H1 (cell line): ENCODE measurements around the gene CD48. TPM values are rescaled to one million over a fixed set of nuclear protein-coding genes. Genes with fewer than 3 reads are reported as not detected.

Experiments used
- CTCF ChIA-PET: fragments of 300-600 bp; sonication (Branson Sonifier 250); formaldehyde crosslinking; loops from one replicate; lab custom pipeline; 2021; ENCODE audit not compliant: partially characterized antibody; lab: Charles Lee
- POLR2A ChIA-PET: fragments of 300-600 bp; sonication (Branson Sonifier 250); formaldehyde crosslinking; loops from one replicate; lab custom pipeline; 2021; ENCODE audit warnings: inconsistent platforms; ENCODE audit not compliant: partially characterized antibody; lab: Charles Lee
- DNase-seq, 2 experiments: peaks; one replicate each; pipeline versions ENCODE4 v3.0.0 to v3.0.0-alpha.2; 2010 to 2022; ENCODE audit warnings: low spot score in 2 of 2, low read depth in 1 of 2, mixed read lengths in 1 of 2
- FAIRE-seq: peaks from 2 replicates; lab custom pipeline; 2011; peaks lifted over from hg19 to GRCh38; lab: Jason Lieb, UNC
- H2AFZ ChIP-seq: 2 replicates; pipeline ENCODE4 v1.8.1; 2012; ENCODE audit warnings: low read length, inconsistent platforms
- H2AK5ac ChIP-seq: 2 replicates; pipeline ENCODE4 v1.6.1; 2013; ENCODE audit warnings: low read depth, low read length
- H2BK120ac ChIP-seq: replicated peaks from 2 replicates; pipeline ENCODE3; 2013; ENCODE audit warnings: low read depth, low read length, inconsistent platforms
- H2BK12ac ChIP-seq: 2 replicates; pipeline ENCODE4 v1.6.1; 2013; ENCODE audit warnings: low read depth, low read length
- H2BK15ac ChIP-seq: 2 replicates; pipeline ENCODE4 v1.6.1; 2013; ENCODE audit warnings: low read length
- H2BK20ac ChIP-seq: 2 replicates; pipeline ENCODE4 v1.6.1; 2013; ENCODE audit warnings: low read length
- H2BK5ac ChIP-seq: 2 replicates; pipeline ENCODE4 v1.6.1; 2013; ENCODE audit warnings: low read depth, low read length
- H3K14ac ChIP-seq: 2 replicates; pipeline ENCODE4 v1.6.1; 2013; ENCODE audit warnings: inconsistent platforms; ENCODE audit not compliant: insufficient read length
- H3K18ac ChIP-seq: 2 replicates; pipeline ENCODE4 v1.6.1; 2013; ENCODE audit warnings: low read length; ENCODE audit errors: extremely low read depth
- H3K23ac ChIP-seq: 2 replicates; pipeline ENCODE4 v1.6.1; 2013; ENCODE audit warnings: inconsistent platforms; ENCODE audit not compliant: insufficient read length
- H3K23me2 ChIP-seq: 2 replicates; pipeline ENCODE4 v1.6.1; 2013; ENCODE audit warnings: low read depth, low read length
- H3K27ac ChIP-seq: 2 replicates; pipeline ENCODE4 v1.6.1; 2011; ENCODE audit warnings: low read depth, low read length, inconsistent platforms
- H3K27me3 ChIP-seq, 4 experiments: replicated peaks in 1 of 4; 1 replicate in 1 of 4; 2 replicates in 3 of 4; pipeline versions ENCODE4 v1.6.1 to v1.8.1; 2011 to 2013; ENCODE audit warnings: low read length in 3 of 4, mild to moderate bottlenecking in 3 of 4, inconsistent platforms in 2 of 4, mixed read lengths in 2 of 4, moderate library complexity in 1 of 4; ENCODE audit not compliant: control insufficient read depth in 3 of 4, insufficient read depth in 3 of 4; ENCODE audit errors: extremely low read depth in 1 of 4
- H3K36me3 ChIP-seq, 4 experiments: 2 replicates each; pipeline versions ENCODE4 v1.6.1 to v1.8.1; 2011 to 2013; ENCODE audit warnings: mild to moderate bottlenecking in 4 of 4, low read length in 3 of 4, moderate library complexity in 2 of 4, control low read depth in 1 of 4, inconsistent platforms in 1 of 4; ENCODE audit not compliant: insufficient read depth in 4 of 4, control insufficient read depth in 2 of 4
- H3K4ac ChIP-seq: replicated peaks from 2 replicates; pipeline ENCODE3; 2013; ENCODE audit warnings: low read length, low read depth, mixed read lengths, inconsistent platforms; ENCODE audit not compliant: insufficient read length
- H3K4me1 ChIP-seq, 4 experiments: replicated peaks in 1 of 4; 1 replicate in 1 of 4; 2 replicates in 3 of 4; pipeline versions ENCODE4 v1.6.1 to v1.8.1; 2011 to 2013; ENCODE audit warnings: low read length in 3 of 4, inconsistent platforms in 2 of 4, mixed read lengths in 1 of 4; ENCODE audit not compliant: insufficient read depth in 4 of 4, control insufficient read depth in 3 of 4
- H3K4me2 ChIP-seq, 2 experiments: 2 replicates each; pipeline versions ENCODE4 v1.6.1 to v1.8.1; 2011 to 2013; ENCODE audit warnings: low read depth in 2 of 2, low read length in 2 of 2, control low read depth in 1 of 2, inconsistent platforms in 1 of 2, mild to moderate bottlenecking in 1 of 2; ENCODE audit not compliant: insufficient read depth in 1 of 2
- H3K4me3 ChIP-seq, 4 experiments: fragments of 200-600, 300-600 bp in 1 of 4; sonication (generic), shearing (Covaris generic), sonication (Bioruptor Twin) in 1 of 4; 2 replicates each; pipeline versions ENCODE4 v1.5.1 to v1.8.1; 2011 to 2016; ENCODE audit warnings: low read length in 4 of 4, low read depth in 3 of 4, control low read depth in 2 of 4, inconsistent platforms in 2 of 4, mild to moderate bottlenecking in 2 of 4, mixed read lengths in 1 of 4, moderate library complexity in 1 of 4; ENCODE audit not compliant: insufficient read depth in 2 of 4; ENCODE audit errors: extremely low read depth in 1 of 4
- H3K56ac ChIP-seq: replicated peaks from 2 replicates; pipeline ENCODE3; 2013; ENCODE audit warnings: low read depth, mild to moderate bottlenecking, mixed read lengths, low read length, inconsistent platforms; ENCODE audit not compliant: insufficient read length
- H3K79me1 ChIP-seq: 2 replicates; pipeline ENCODE4 v1.6.1; 2013; ENCODE audit warnings: low read depth, low read length, control low read depth
- H3K79me2 ChIP-seq, 2 experiments: 2 replicates each; pipeline versions ENCODE4 v1.6.1 to v1.8.1; 2012 to 2013; ENCODE audit warnings: low read length in 2 of 2, mild to moderate bottlenecking in 2 of 2, inconsistent platforms in 1 of 2; ENCODE audit not compliant: insufficient read depth in 2 of 2, control insufficient read depth in 1 of 2
- H3K9ac ChIP-seq, 4 experiments: replicated peaks in 1 of 4; 1 replicate in 1 of 4; 2 replicates in 3 of 4; pipeline versions ENCODE4 v1.6.1 to v1.8.1; 2011 to 2013; ENCODE audit warnings: low read depth in 3 of 4, low read length in 3 of 4, control low read depth in 2 of 4, mild to moderate bottlenecking in 2 of 4, moderate library complexity in 2 of 4, inconsistent platforms in 1 of 4; ENCODE audit errors: extremely low read depth in 1 of 4
- H3K9me3 ChIP-seq, 2 experiments: 2 replicates each; pipeline versions ENCODE4 v1.6.1 to v1.8.1; 2012 to 2013; ENCODE audit warnings: mild to moderate bottlenecking in 2 of 2, moderate library complexity in 2 of 2, control low read depth in 1 of 2, inconsistent platforms in 1 of 2, low read depth in 1 of 2, low read length in 1 of 2, mixed read lengths in 1 of 2; ENCODE audit not compliant: insufficient read depth in 2 of 2
- H4K20me1 ChIP-seq, 2 experiments: replicated peaks in 1 of 2; 2 replicates each; pipeline versions ENCODE3 to v1.8.1; 2011 to 2013; ENCODE audit warnings: inconsistent platforms in 2 of 2, low read length in 2 of 2, mild to moderate bottlenecking in 1 of 2; ENCODE audit not compliant: insufficient read depth in 2 of 2, control insufficient read depth in 1 of 2
- H4K5ac ChIP-seq: 2 replicates; pipeline ENCODE4 v1.6.1; 2013; ENCODE audit warnings: low read length, low read depth, mixed read lengths, inconsistent platforms; ENCODE audit not compliant: insufficient read length
- H4K8ac ChIP-seq: 2 replicates; pipeline ENCODE4 v1.8.0; 2013; ENCODE audit warnings: mild to moderate bottlenecking, moderate library complexity, low read length, inconsistent platforms; ENCODE audit not compliant: insufficient read depth; ENCODE audit errors: extremely low read depth
- H4K91ac ChIP-seq: replicated peaks from 2 replicates; pipeline ENCODE3; 2013; ENCODE audit warnings: low read length, mixed read lengths, inconsistent platforms; ENCODE audit not compliant: insufficient read length
- ASH2L ChIP-seq: fragments of 200-600, 300-600 bp; sonication (generic); IDR thresholded peaks from one replicate; pipeline ENCODE4 v1.7.1; 2017; ENCODE audit warnings: low read length
- BCL11A ChIP-seq, 2 experiments: IDR thresholded peaks; one replicate each; pipeline ENCODE4 v1.6.1; 2011; ENCODE audit warnings: low read depth in 2 of 2, low read length in 2 of 2, mild to moderate bottlenecking in 2 of 2
- BRCA1 ChIP-seq: IDR thresholded peaks from 2 replicates; pipeline ENCODE4 v1.6.1; 2012; ENCODE audit warnings: low read depth, low read length, improper control_type of control experiment
- CHD1 ChIP-seq: IDR thresholded peaks from 2 replicates; pipeline ENCODE4 v1.6.1; 2012; ENCODE audit warnings: low read depth, low read length, improper control_type of control experiment
- CTBP2 ChIP-seq: IDR thresholded peaks from 2 replicates; pipeline ENCODE4 v1.7.0; 2011; ENCODE audit warnings: borderline replicate concordance, mild to moderate bottlenecking, moderate library complexity, mixed read lengths, low read length; ENCODE audit not compliant: insufficient read depth, insufficient read length
- FOSL1 ChIP-seq: IDR thresholded peaks from 2 replicates; pipeline ENCODE4 v1.6.1; 2011; ENCODE audit warnings: mild to moderate bottlenecking, low read depth, low read length, moderate library complexity; ENCODE audit not compliant: insufficient read depth
- JUN ChIP-seq: IDR thresholded peaks from 2 replicates; pipeline ENCODE4 v1.6.1; 2011; ENCODE audit warnings: low read depth, mild to moderate bottlenecking, improper control_type of control experiment, low read length
- RBBP5 ChIP-seq: IDR thresholded peaks from 2 replicates; pipeline ENCODE4 v1.7.1; 2012; ENCODE audit warnings: low read depth, mild to moderate bottlenecking, inconsistent platforms, low read length, moderate library complexity, borderline replicate concordance
- RXRA ChIP-seq: IDR thresholded peaks from 2 replicates; pipeline ENCODE4 v1.6.1; 2011; ENCODE audit warnings: low read depth, mild to moderate bottlenecking, low read length, moderate library complexity; ENCODE audit not compliant: insufficient read depth
- SAP30 ChIP-seq: fragments of 300-600 bp; sonication (generic); IDR thresholded peaks from 2 replicates; pipeline ENCODE4 v1.7.1; 2012; ENCODE audit warnings: low read length, moderate library complexity, mild to moderate bottlenecking, inconsistent platforms; ENCODE audit not compliant: insufficient read depth, insufficient replicate concordance
- SIRT6 ChIP-seq: IDR thresholded peaks from one replicate; pipeline ENCODE4 v1.7.1; 2012; ENCODE audit warnings: low read length, inconsistent platforms
- SP2 ChIP-seq: IDR thresholded peaks from 2 replicates; pipeline ENCODE4 v1.6.1; 2012; ENCODE audit warnings: mild to moderate bottlenecking, low read length, inconsistent platforms
- SUZ12 ChIP-seq: fragments of 200-600 bp; sonication (generic); IDR thresholded peaks from 2 replicates; pipeline ENCODE4 v1.6.1; 2012; ENCODE audit warnings: mild to moderate bottlenecking, inconsistent platforms, low read length, moderate library complexity, mixed read lengths
- TAF1 ChIP-seq: IDR thresholded peaks from 2 replicates; pipeline ENCODE4 v1.6.1; 2011; ENCODE audit warnings: mild to moderate bottlenecking, low read depth, low read length
- TCF12 ChIP-seq: IDR thresholded peaks from 2 replicates; pipeline ENCODE4 v1.6.1; 2011; ENCODE audit warnings: low read depth, mild to moderate bottlenecking, low read length
- YY1 ChIP-seq: IDR thresholded peaks from 2 replicates; pipeline ENCODE4 v1.6.1; 2011; ENCODE audit warnings: low read depth, mild to moderate bottlenecking, low read length
- WGBS, 2 experiments: shearing (Covaris generic) in 1 of 2; methylation state at CpG; one replicate each; pipeline versions ENCODE4 v1.1.6 to v1.1.7; 2013 to 2015; ENCODE audit warnings: low lambda C conversion rate in 2 of 2, mixed read lengths in 2 of 2, inconsistent platforms in 1 of 2, low coverage in 1 of 2, missing lambda C conversion rate in 1 of 2; ENCODE audit not compliant: insufficient replicate concordance in 2 of 2, insufficient coverage in 1 of 2, insufficient read length in 1 of 2; ENCODE audit errors: extremely low coverage in 1 of 2, missing lambda C conversion rate in 1 of 2; 5-methylcytosine and 5-hydroxymethylcytosine counted together
- polyA plus RNA-seq, 7 experiments: library from polyadenylated mRNA; depleted of rRNA in 3 of 7; stranded (reverse) in 5 of 7; unstranded in 2 of 7; fragments of >200 nt in 5 of 7; fragments of 200-250 nt in 2 of 7; gene quantifications; 1 replicate in 5 of 7; 2 replicates in 1 of 7; 4 replicates in 1 of 7; pipeline versions ENCODE4 v1.2.1 to v1.2.3, GENCODE V29; 2011 to 2013; ENCODE audit warnings: missing spikeins in 2 of 7, mixed read lengths in 2 of 7
- total RNA-seq: library from RNA; stranded (reverse); fragmentation: NEBNext Ultra II Directional; extraction: Animal tissue kit (Norgen Biotek cat#: 25700); gene quantifications from 2 replicates; pipeline ENCODE4 v1.2.1, GENCODE V29; 2021

Gene CD48
- total and polyA plus RNA-seq, 2 of the 8 experiments (the other 6 are each of a cell fraction or from before 2014, with no cell fraction given), result 0.08 TPM; not detected in 1

DNA sequence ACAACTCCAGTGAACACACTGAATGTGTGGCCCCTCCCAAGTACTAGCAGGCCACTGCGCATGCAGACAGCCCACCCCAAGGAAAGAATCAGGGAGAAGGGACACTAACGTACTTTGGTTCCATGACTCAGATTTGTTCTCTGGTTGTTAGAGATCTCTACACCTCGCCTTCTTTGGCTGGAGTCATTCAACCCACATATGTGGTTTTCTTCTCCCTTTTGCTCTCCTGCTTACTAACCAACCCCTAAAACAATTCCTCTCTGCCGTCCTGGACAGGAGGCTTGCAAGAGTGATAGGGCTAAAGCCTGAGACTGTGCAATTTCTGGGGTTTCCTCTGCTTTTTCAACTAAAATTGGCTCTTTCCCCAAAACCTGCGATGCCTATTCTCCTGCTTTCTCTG is 5.7 kb upstream of the CD48 start:
- TF ChIP-seq BRCA1, result no peak
- no peak for TF ChIP-seq RBBP5
- no peak for TF ChIP-seq FOSL1
- TF ChIP-seq CHD1, result no peak
- no peak for TF ChIP-seq RXRA
- TF ChIP-seq SIRT6, result no peak
- TF ChIP-seq SAP30, result no peak
- TF ChIP-seq JUN, result no peak
- no peak for TF ChIP-seq TCF12
- no peak for TF ChIP-seq SP2
- TF ChIP-seq BCL11A (IDR thresholded peaks at IDR 0.05; ENCODE audit: low read depth in 2 of 2, low read length in 2 of 2), result no peak
- TF ChIP-seq YY1, result no peak
- no peak for TF ChIP-seq SUZ12
- TF ChIP-seq CTBP2, result no peak
- no peak for TF ChIP-seq ASH2L
- no peak for TF ChIP-seq TAF1
- FAIRE-seq (no peak), DNase-seq (no peak)
- no peak overlapping the region for H2AFZ ChIP-seq
- no peaks in the 10 kb centered on the region for H3K79me1 ChIP-seq
- H3K4me1 ChIP-seq, result no peaks in the 10 kb centered on the region
- no peak overlapping the region for H2AK5ac ChIP-seq
- no peak overlapping the region; the same call in 1 of the 2 replicates for H4K8ac ChIP-seq
- H3K27ac ChIP-seq, result no peak overlapping the region
- no peak overlapping the region for H3K18ac ChIP-seq
- no peak overlapping the region for H3K4me3 ChIP-seq
- H2BK15ac ChIP-seq, result no peak overlapping the region
- no peak overlapping the region for H3K14ac ChIP-seq
- ChIA-PET CTCF (no interaction called here), POLR2A (no interaction called here)
- no peak overlapping the region for H4K91ac ChIP-seq
- no peaks in the 10 kb centered on the region; a peak in 1 of 4 replicates for H3K9me3 ChIP-seq
- no peak overlapping the region for H3K4me2 ChIP-seq
- WGBS, 2 experiments, result 92% methylated on average over 5 of the region's 5 CpGs; no CpG with 5 or more reads in 1 of the 2 experiments
- H2BK12ac ChIP-seq, result no peak overlapping the region
- no peaks in the 10 kb centered on the region for H3K23me2 ChIP-seq
- no peak overlapping the region for H2BK5ac ChIP-seq
- no peak overlapping the region for H2BK20ac ChIP-seq
- H3K36me3 ChIP-seq, result no peaks in the 10 kb centered on the region; a peak in 1 of 8 replicates
- H3K56ac ChIP-seq, result no peak overlapping the region
- H3K23ac ChIP-seq, result no peak overlapping the region
- no peaks in the 10 kb centered on the region for H3K79me2 ChIP-seq
- no peaks in the 10 kb centered on the region for H3K27me3 ChIP-seq
- H3K4ac ChIP-seq, result no peak overlapping the region
- no peak overlapping the region for H4K5ac ChIP-seq
- H3K9ac ChIP-seq, result no peak overlapping the region
- H4K20me1 ChIP-seq, result no peaks in the 10 kb centered on the region
- no peak overlapping the region for H2BK120ac ChIP-seq
